Thyroid gland (tissue), 4 donors: ENCODE measurements around the gene TK1. TPM values are rescaled to one million over a fixed set of nuclear protein-coding genes. Genes with fewer than 3 reads are reported as not detected.

Experiments
- DNase-seq, 2 donors: peaks; one replicate each; pipeline ENCODE4 v3.0.0-alpha.2; 2019
- H3K27ac ChIP-seq, 3 donors: fragments of 200-600 bp; sonication (generic); 1 replicate in 2 of 3; 2 replicates in 1 of 3; pipeline ENCODE4 v1.5.1; 2016 to 2019; ENCODE audit warnings: mild to moderate bottlenecking in 1 of 3, moderate library complexity in 1 of 3
- H3K27me3 ChIP-seq: fragments of 200-600 bp; sonication (generic); one replicate; pipeline ENCODE4 v1.5.1; 2019
- H3K36me3 ChIP-seq, 2 donors: fragments of 200-600 bp; sonication (generic); one replicate each; pipeline ENCODE4 v1.5.1; 2016 to 2019
- H3K4me1 ChIP-seq, 2 donors: fragments of 200-600 bp; sonication (generic); one replicate each; pipeline ENCODE4 v1.5.1; 2017 to 2019
- H3K4me3 ChIP-seq, 3 donors: fragments of 200-600 bp; sonication (generic); replicated peaks in 1 of 3; 1 replicate in 2 of 3; 2 replicates in 1 of 3; pipeline ENCODE4 v1.5.1; 2016; ENCODE audit warnings: mild to moderate bottlenecking in 1 of 3
- H3K9me3 ChIP-seq: fragments of 200-600 bp; sonication (generic); one replicate; pipeline ENCODE4 v1.5.1; 2017
- CTCF ChIP-seq, 6 experiments: fragments of 200-600 bp in 3 of 6; fragments of 450-650 bp in 3 of 6; sonication (generic) in 3 of 6; IDR thresholded peaks; one replicate each; pipeline ENCODE4 v1.5.1; 2016 to 2019; ENCODE audit warnings: antibody characterized with exemption in 6 of 6, mild to moderate bottlenecking in 2 of 6, inconsistent platforms in 1 of 6, moderate library complexity in 1 of 6
- POLR2A ChIP-seq, 2 donors: fragments of 450-650 bp; IDR thresholded peaks; one replicate each; pipeline ENCODE4 v1.6.1; 2017; ENCODE audit warnings: antibody characterized with exemption in 2 of 2, mild to moderate bottlenecking in 2 of 2, moderate library complexity in 1 of 2
- WGBS, 2 donors: methylation state at CpG; one replicate each; pipeline ENCODE4 v1.1.5; 2017; 5-methylcytosine and 5-hydroxymethylcytosine counted together
- intact Hi-C: fragments of 100-400 bp; cut with DNase I; formaldehyde crosslinking; loops from one replicate; pipeline ENCODE4 v1.15.1; 2023
- total RNA-seq, 4 donors: library from RNA; depleted of rRNA; stranded (reverse); fragments of >200 nt; gene quantifications; one replicate each; pipeline ENCODE4 v1.2.3, GENCODE V29; 2016

Gene TK1
- total RNA-seq, 4 donors from 2014 or later: 1.1 to 2.7 (median 1.9) TPM

DNA sequence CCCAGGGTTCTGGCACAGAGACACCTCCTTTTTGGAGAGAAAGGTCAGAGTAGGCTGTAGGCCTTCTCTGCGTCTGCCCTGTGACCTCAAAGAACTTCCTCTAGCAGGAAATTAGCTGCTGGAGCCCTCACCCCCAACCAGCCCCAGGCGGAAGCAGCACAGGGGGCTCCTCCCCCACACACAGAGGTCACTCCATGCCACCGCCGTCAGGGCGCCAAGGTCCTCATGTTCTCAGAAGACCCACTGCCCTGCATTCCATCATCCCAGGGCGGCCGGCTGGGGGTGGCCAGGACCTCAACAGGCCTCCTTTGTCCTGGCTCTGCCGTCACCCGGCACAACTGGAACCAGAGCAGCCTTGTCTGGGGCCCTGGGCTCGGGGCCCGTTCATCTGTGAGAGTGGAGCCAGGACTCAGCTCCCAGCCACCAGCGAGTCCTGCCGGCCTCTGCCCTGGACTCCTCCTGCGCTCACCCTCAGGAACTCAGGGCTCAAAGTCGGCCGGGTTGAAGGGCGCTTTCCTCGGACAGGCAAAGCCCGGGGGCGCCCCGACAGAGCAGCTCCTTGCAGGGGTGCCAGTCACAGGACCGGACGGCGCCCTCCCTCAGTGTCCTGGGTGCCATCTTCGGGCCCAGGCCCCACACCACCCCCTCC, 59.5 kb downstream of the TK1 start:
- Histone ChIP-seq H3K27me3 (no peaks in the 10 kb centered on the region), H3K4me1 (peaks cover 26 to 58% of the 10 kb centered on the region in 2 donors), H3K27ac (peak overlapping the region; percentile 39 to 75 (median 63)), H3K36me3 (no peaks in the 10 kb centered on the region), H3K4me3 (peak overlapping the region in 2 of 3 donors; percentile 47 to 70), H3K9me3 (no peaks in the 10 kb centered on the region)
- no peak for TF ChIP-seq POLR2A (IDR thresholded peaks at IDR 0.05)
- TF ChIP-seq CTCF (IDR thresholded peaks at IDR 0.05): no peak
- DNase-seq: no peak
- intact Hi-C loops: loop anchor here (5.0 kb wide), 1 partner anchor 45 kb away; no protein-coding TSS in a partner anchor
- 25 to 40% methylated on average over 2 to 15 of the region's 25 CpGs for WGBS, 2 donors

DNA sequence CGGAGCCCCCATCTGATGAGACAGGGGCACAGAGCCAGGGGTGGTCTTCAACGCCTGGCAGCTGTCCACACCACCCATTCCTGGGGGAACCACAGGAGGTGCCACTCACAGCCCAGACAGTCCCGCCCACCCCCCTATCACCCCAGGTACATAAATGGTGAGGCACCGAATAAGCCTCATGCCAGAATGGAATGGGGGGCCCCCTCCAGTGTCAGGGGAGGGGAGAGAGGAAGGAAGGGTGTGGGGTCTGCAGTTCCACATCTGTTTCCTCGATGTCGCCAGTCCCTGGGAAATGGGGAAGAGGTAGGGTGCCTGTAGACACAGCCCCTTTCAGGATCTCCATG, 60.0 kb downstream of the TK1 start:
- no peak overlapping the region for H3K4me3 ChIP-seq
- no peaks in the 10 kb centered on the region for H3K27me3 ChIP-seq

DNA sequence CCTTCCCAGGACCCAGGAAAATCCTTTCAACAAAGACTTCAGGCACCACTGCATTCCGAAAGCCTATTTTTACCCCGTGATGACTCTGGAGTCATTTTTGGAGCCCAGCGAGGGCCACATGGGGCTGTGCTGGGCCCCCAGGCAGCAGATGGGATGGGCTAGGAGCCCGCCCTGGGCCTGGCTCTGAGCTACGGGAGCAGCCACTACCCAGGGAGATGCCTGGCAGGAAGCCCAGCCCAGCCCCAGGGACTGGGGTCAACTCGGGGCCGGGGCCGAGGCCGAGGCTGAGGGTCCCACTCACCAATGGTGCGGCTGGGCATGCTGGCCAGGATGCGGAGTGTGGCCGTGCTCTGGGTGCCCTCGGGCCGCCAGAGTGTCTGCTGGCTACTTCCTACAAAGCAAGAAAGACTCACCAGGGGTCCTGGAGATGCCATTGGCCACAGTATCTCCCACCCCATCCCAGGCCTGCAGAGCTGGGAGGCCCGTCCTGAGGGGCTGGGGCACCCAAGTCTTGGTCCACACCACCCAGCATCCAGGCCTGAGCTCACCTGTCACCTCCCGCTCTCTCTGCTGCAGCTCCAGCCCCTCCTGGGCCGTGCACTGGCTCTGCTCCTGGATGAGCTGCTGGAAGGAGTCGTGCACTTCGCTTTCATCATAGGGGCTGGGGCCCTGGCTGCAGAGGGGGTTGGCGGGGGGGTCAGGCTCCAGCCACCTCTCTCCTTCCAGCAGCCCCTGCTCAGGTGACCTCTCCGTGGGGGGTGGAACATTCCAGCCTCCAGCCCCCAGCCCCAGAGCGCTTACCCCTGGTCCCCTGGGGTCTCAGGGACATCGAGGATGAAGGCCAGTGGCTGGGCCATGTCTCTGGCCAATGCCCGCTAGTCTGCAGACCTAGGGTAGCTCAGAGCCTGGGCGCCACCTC, 60.6 kb downstream of the TK1 start:
- DNase-seq: no peak
- 80 to 85% methylated on average over 9 to 15 of the region's 25 CpGs for WGBS, 2 donors
- no peak for TF ChIP-seq CTCF (IDR thresholded peaks at IDR 0.05)
- TF ChIP-seq POLR2A (IDR thresholded peaks at IDR 0.05): no peak
- intact Hi-C loops: loop anchor here (5.0 kb wide), 1 partner anchor 46 kb away; no protein-coding TSS in a partner anchor
- no peaks in the 10 kb centered on the region for H3K27me3 ChIP-seq
- H3K36me3 ChIP-seq: no peaks in the 10 kb centered on the region
- H3K9me3 ChIP-seq: no peaks in the 10 kb centered on the region
- H3K4me1 ChIP-seq: peaks cover 18 to 47% of the 10 kb centered on the region in 2 donors
- H3K4me3 ChIP-seq: no peak overlapping the region
- H3K27ac ChIP-seq: peak overlapping the region in 1 of 3 donors; percentile 12

More for the DNA sequence above, 60.0 kb downstream of the TK1 start:
- WGBS, 2 donors: 49 to 78% methylated on average over 4 to 6 of the region's 6 CpGs
- no peaks in the 10 kb centered on the region for H3K9me3 ChIP-seq
- no peaks in the 10 kb centered on the region for H3K36me3 ChIP-seq
- peaks cover 22 to 53% of the 10 kb centered on the region in 2 donors for H3K4me1 ChIP-seq
- TF ChIP-seq CTCF (IDR thresholded peaks at IDR 0.05): no peak
- TF ChIP-seq POLR2A (IDR thresholded peaks at IDR 0.05): no peak
- peak overlapping the region in 2 of 3 donors; percentile 12 to 63 for H3K27ac ChIP-seq
- intact Hi-C loops: loop anchor here (5.0 kb wide), 1 partner anchor 45 kb away; no protein-coding TSS in a partner anchor
- no peak for DNase-seq

- WGBS, 2 donors: 75 to 80% methylated on average over 5 to 22 of the region's 39 CpGs
- TF ChIP-seq CTCF (IDR thresholded peaks at IDR 0.05) (no peak), POLR2A (IDR thresholded peaks at IDR 0.05) (no peak)
- DNase-seq: no peak
- Histone ChIP-seq H3K27ac (no peak overlapping the region), H3K4me1 (peaks cover 18 to 39% of the 10 kb centered on the region in 2 donors), H3K27me3 (no peaks in the 10 kb centered on the region), H3K36me3 (no peaks in the 10 kb centered on the region), H3K4me3 (no peak overlapping the region), H3K9me3 (no peaks in the 10 kb centered on the region)
- intact Hi-C loops: loop anchor here (5.0 kb wide), 1 partner anchor 47 kb away; no protein-coding TSS in a partner anchor
These were observed 61.5 kb downstream of the TK1 start for GRCh38 chr17:78125138-78125913.
